Upper lobe of left lung (tissue), 6 donors: Measurements from ENCODE around the gene OBSCN. TPM values are rescaled to one million over a fixed set of nuclear protein-coding genes. Genes with fewer than 3 reads are reported as not detected.

Experiments used
- ATAC-seq, 2 donors: fragments of 200-7000 bp; cut with Tn5 transposase; one replicate each; pipeline ENCODE4 v1.9.1; 2022; ENCODE audit warnings: mild to moderate bottlenecking in 2 of 2, moderate library complexity in 2 of 2; ENCODE audit not compliant: low FRiP score in 2 of 2
- DNase-seq, 2 donors: peaks; one replicate each; pipeline ENCODE4 v3.0.0-alpha.2; 2019 to 2020
- H3K27ac ChIP-seq, 4 donors: fragments of 200-600 bp; sonication (generic); one replicate each; pipeline ENCODE4 v1.5.1; 2016 to 2019
- H3K27me3 ChIP-seq, 4 donors: fragments of 200-600 bp; sonication (generic); one replicate each; pipeline ENCODE4 v1.5.1; 2017 to 2019
- H3K36me3 ChIP-seq, 4 donors: fragments of 200-600 bp; sonication (generic); one replicate each; pipeline ENCODE4 v1.5.1; 2016 to 2019
- H3K4me1 ChIP-seq, 4 donors: fragments of 200-600 bp; sonication (generic); one replicate each; pipeline ENCODE4 v1.5.1; 2018 to 2019
- H3K4me3 ChIP-seq, 4 donors: fragments of 200-600 bp; sonication (generic); one replicate each; pipeline ENCODE4 v1.5.1; 2017 to 2019; ENCODE audit warnings: mild to moderate bottlenecking in 2 of 4, moderate library complexity in 1 of 4
- H3K9me3 ChIP-seq, 4 donors: fragments of 200-600 bp; sonication (generic); one replicate each; pipeline ENCODE4 v1.5.1; 2018 to 2019
- EP300 ChIP-seq, 4 donors: sonication (generic); formaldehyde crosslinking; IDR thresholded peaks; one replicate each; pipeline ENCODE4 v1.5.1; 2017; ENCODE audit warnings: antibody characterized with exemption in 4 of 4, control low read depth in 2 of 4
- POLR2A ChIP-seq, 4 donors: fragments of 450-650 bp; IDR thresholded peaks; one replicate each; pipeline ENCODE4 v1.5.1; 2016 to 2017; ENCODE audit warnings: antibody characterized with exemption in 4 of 4, mild to moderate bottlenecking in 2 of 4
- POLR2AphosphoS5 ChIP-seq, 2 donors: sonication (generic); formaldehyde crosslinking; IDR thresholded peaks; one replicate each; pipeline ENCODE4 v1.5.1; 2017; ENCODE audit warnings: antibody characterized with exemption in 2 of 2
- WGBS, 2 donors: methylation state at CpG; one replicate each; pipeline ENCODE4 v1.1.5; 2017 to 2018; 5-methylcytosine and 5-hydroxymethylcytosine counted together
- total RNA-seq, 6 donors: library from RNA; depleted of rRNA in 4 of 6; stranded (reverse); fragments of >200 nt in 4 of 6; gene quantifications; one replicate each; pipeline versions ENCODE4 v1.1.0 to v1.2.1, GENCODE V29; 2016 to 2021
- TF ChIP-seq, protein P1 (sequence below), 6 experiments: fragments of 450-650 bp in 4 of 6; fragments of 200-600 bp in 2 of 6; sonication (generic) in 2 of 6; IDR thresholded peaks; one replicate each; pipeline ENCODE4 v1.5.1; 2016 to 2019; ENCODE audit warnings: antibody characterized with exemption in 6 of 6
- donor health status: DM: no; HTN: no; CAD: no; lungs with moderate emphysema.
- donor health status: DM: no; HTN: yes; CAD: no; lungs with severe emphysema.

OBSCN gene
- total RNA-seq, 6 donors from 2014 or later = 15.7 to 160 (median 47.0) TPM

GRCh38 chr1:228396770-228397662 lies 189.2 kb downstream of the OBSCN start:
- H3K27me3 ChIP-seq = no peaks in the 10 kb centered on the region
- H3K9me3 ChIP-seq = no peaks in the 10 kb centered on the region
- TF ChIP-seq POLR2AphosphoS5 (IDR thresholded peaks at IDR 0.05) (no peak), POLR2A (IDR thresholded peaks at IDR 0.05) (no peak), EP300 (IDR thresholded peaks at IDR 0.05) (no peak)
- TF ChIP-seq, protein P1, sequence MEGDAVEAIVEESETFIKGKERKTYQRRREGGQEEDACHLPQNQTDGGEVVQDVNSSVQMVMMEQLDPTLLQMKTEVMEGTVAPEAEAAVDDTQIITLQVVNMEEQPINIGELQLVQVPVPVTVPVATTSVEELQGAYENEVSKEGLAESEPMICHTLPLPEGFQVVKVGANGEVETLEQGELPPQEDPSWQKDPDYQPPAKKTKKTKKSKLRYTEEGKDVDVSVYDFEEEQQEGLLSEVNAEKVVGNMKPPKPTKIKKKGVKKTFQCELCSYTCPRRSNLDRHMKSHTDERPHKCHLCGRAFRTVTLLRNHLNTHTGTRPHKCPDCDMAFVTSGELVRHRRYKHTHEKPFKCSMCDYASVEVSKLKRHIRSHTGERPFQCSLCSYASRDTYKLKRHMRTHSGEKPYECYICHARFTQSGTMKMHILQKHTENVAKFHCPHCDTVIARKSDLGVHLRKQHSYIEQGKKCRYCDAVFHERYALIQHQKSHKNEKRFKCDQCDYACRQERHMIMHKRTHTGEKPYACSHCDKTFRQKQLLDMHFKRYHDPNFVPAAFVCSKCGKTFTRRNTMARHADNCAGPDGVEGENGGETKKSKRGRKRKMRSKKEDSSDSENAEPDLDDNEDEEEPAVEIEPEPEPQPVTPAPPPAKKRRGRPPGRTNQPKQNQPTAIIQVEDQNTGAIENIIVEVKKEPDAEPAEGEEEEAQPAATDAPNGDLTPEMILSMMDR (IDR thresholded peaks at IDR 0.05) = no peak
- no peak overlapping the region for H3K4me3 ChIP-seq
- no peak overlapping the region for H3K27ac ChIP-seq
- H3K36me3 ChIP-seq = peaks cover 23 to 86% (median 70%) of the 10 kb centered on the region in 4 donors
- WGBS, 2 donors = 93 to 94% methylated on average over 12 to 20 of the region's 21 CpGs
- peak in 1 of 2 donors; percentile 42 for DNase-seq
- H3K4me1 ChIP-seq = peaks cover 0 to 19% (median 5%) of the 10 kb centered on the region in 4 donors
- no peak for ATAC-seq

DNA sequence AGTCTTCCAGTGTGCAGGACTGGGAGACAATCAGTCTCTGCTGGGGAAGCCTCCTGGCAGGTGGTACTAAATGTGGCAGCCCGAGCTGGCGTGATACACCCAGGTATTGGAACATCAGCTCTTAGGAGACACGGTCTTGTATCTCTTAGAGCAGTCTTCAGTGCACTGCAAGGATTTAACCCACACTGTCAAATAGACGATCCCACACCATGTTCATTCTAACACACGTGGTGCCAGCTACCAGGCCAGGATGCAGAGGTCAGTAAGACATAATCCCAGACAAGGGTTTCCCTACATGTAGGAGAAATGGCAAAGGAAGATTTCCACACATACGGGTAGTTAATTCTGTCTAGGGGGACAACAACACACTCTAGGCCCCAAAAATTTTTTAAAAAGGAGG lies 190.1 kb downstream of the OBSCN start:
- H3K36me3 ChIP-seq = peaks cover 23 to 85% (median 65%) of the 10 kb centered on the region in 4 donors

GRCh38 chr1:228398741-228399461 lies 191.1 kb downstream of the OBSCN start:
- Histone ChIP-seq H3K27me3 (no peaks in the 10 kb centered on the region), H3K36me3 (peaks cover 23 to 85% (median 68%) of the 10 kb centered on the region in 4 donors), H3K27ac (no peak overlapping the region), H3K4me1 (peaks cover 4 to 28% (median 10%) of the 10 kb centered on the region in 4 donors), H3K4me3 (no peak overlapping the region), H3K9me3 (no peaks in the 10 kb centered on the region)
- no peak for TF ChIP-seq POLR2AphosphoS5 (IDR thresholded peaks at IDR 0.05)
- TF ChIP-seq EP300 (IDR thresholded peaks at IDR 0.05) = no peak
- no peak for TF ChIP-seq POLR2A (IDR thresholded peaks at IDR 0.05)
- TF ChIP-seq, protein P1 (IDR thresholded peaks at IDR 0.05) = no peak
- ATAC-seq = no peak
- peak in 1 of 2 donors; percentile 29 for DNase-seq
- WGBS, 2 donors = 96% methylated on average over 6 to 12 of the region's 12 CpGs

More for the DNA sequence above, 190.1 kb downstream of the OBSCN start:
- DNase-seq = no peak
- Histone ChIP-seq H3K27ac (no peak overlapping the region), H3K4me3 (no peak overlapping the region), H3K9me3 (no peaks in the 10 kb centered on the region), H3K4me1 (peaks cover 0 to 28% (median 9%) of the 10 kb centered on the region in 4 donors), H3K27me3 (no peaks in the 10 kb centered on the region)
- WGBS, 2 donors = 93 to 95% methylated on average over 6 of the region's 6 CpGs
- TF ChIP-seq EP300 (IDR thresholded peaks at IDR 0.05) (no peak), POLR2A (IDR thresholded peaks at IDR 0.05) (no peak), POLR2AphosphoS5 (IDR thresholded peaks at IDR 0.05) (no peak)
- TF ChIP-seq, protein P1 (IDR thresholded peaks at IDR 0.05) = no peak
- ATAC-seq = no peak

GRCh38 chr1:228399531-228400236 lies 191.8 kb downstream of the OBSCN start:
- no peaks in the 10 kb centered on the region for H3K9me3 ChIP-seq
- TF ChIP-seq POLR2A (IDR thresholded peaks at IDR 0.05) (no peak), POLR2AphosphoS5 (IDR thresholded peaks at IDR 0.05) (no peak), EP300 (IDR thresholded peaks at IDR 0.05) (no peak)
- TF ChIP-seq, protein P1 (IDR thresholded peaks at IDR 0.05) = no peak
- peaks cover 20 to 78% (median 61%) of the 10 kb centered on the region in 4 donors for H3K36me3 ChIP-seq
- no peak overlapping the region for H3K4me3 ChIP-seq
- H3K27ac ChIP-seq = no peak overlapping the region
- no peaks in the 10 kb centered on the region for H3K27me3 ChIP-seq
- DNase-seq = peak in 1 of 2 donors; percentile 36
- H3K4me1 ChIP-seq = peaks cover 12 to 34% (median 17%) of the 10 kb centered on the region in 4 donors
- 94 to 97% methylated on average over 14 of the region's 14 CpGs for WGBS, 2 donors
- ATAC-seq = no peak
